Cardiac septum (tissue), 1 donor: ENCODE data around the gene GRB2. TPM values are rescaled to one million over a fixed set of nuclear protein-coding genes. Genes with fewer than 3 reads are reported as not detected.
A peak's percentile ranks its signal among the peaks of the same experiment; 100 is the strongest.
"Not testable (repeated sequence)": the region's sequence is repeated elsewhere in the genome, so short reads cannot be mapped to it uniquely, and the experiment has no call there.

Experiments used
- DNase-seq: peaks from one replicate; pipeline ENCODE4 v3.0.0-alpha.2; 2020; ENCODE audit warnings: low spot score
- intact Hi-C: fragments of 100-400 bp; cut with DNase I; formaldehyde crosslinking; loops from one replicate; pipeline ENCODE4 v1.14.0; 2022
- total RNA-seq: library from RNA; stranded (reverse); fragmentation: NEBNext Ultra II Directional; extraction: Animal tissue kit (Norgen Biotek cat#: 25700); gene quantifications from one replicate; pipeline ENCODE4 v1.2.1, GENCODE V29; 2021
- donor health status: DM: no; HTN: no; CAD: no.

GRB2 gene
- total RNA-seq, 1 donor from 2014 or later = 57.1 TPM

- DNase-seq = peak; percentile 100
- intact Hi-C loops = no loop called here
Measured at GRCh38 chr17:75393523-75394331, 11.8 kb downstream of the GRB2 start.

DNA sequence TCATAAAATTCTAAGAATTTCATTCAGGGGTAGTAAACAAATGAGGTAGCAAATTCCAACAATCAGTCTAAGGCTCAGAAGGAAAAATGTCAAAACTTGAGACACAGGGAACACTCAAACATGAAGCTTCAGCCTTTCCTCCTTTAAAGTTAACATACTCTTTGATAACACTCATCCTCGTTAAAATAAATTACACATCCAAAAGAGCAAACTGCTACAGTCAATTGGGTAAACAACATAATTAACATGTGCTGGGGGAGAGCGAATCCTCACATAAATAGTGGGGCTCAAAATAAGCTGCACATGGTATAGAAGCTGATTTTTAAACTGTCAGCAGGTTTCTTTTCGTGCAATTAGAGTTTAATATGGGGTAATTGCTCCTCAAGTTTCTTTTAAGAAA is 12.9 kb downstream of the GRB2 start:
- no peak for DNase-seq
- intact Hi-C loops = no loop called here

- no peak for DNase-seq
- intact Hi-C loops = no loop called here
Measured at GRCh38 chr17:75390982-75391381, 14.5 kb downstream of the GRB2 start.

DNA sequence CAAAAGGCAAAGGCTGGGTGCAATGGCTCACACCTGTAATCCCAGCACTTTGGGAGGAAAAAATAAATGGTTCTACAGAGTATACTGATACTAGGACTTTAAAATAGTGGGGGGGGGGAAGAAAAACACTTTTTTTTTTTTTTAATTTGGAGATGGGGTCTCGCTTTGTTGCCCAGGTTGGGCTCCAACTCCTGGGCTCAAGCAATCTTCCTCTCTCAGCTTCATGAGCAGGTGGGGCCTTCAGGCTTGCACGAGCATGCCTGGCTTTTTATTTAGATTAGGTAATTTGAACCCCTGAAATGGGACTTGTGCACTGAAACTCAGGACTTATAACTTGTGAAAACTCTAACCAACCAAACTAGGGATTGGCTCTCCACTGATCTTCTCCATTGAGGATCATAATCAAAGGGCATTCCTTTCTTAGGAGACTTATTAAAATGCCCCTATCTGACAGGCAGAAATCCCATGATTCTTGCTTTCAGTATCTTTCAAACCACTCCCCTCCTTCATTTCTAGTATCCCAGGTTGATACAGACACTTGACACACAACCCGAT is 16.9 kb downstream of the GRB2 start:
- intact Hi-C loops = no loop called here
- DNase-seq = no peak

- DNase-seq = no peak
- intact Hi-C loops = no loop called here
Measured at GRCh38 chr17:75387771-75388170, 17.7 kb downstream of the GRB2 start.

GRCh38 chr17:75386430-75386829 is 19.0 kb downstream of the GRB2 start:
- intact Hi-C loops = no loop called here
- DNase-seq = no peak

DNA sequence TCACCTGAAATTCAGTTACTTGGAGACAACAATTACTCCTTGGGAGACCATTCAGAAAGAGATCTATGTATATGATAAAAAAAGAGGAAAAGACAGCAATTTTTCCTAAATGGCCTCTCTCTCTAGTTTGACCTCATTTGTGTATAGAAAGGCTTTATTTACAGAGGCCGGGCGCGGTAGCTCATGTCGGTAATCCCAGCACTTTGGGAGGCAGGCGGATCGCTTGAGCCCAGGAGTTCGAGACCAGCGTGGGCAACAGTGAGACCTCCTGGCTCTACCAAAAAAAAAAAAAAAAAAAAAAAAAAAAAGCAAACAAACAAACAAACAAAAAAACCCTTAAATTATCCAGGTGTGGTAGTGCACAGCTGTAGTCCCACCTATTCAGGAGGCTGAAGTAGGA is 20.7 kb downstream of the GRB2 start:
- intact Hi-C loops = no loop called here
- no peak for DNase-seq

GRCh38 chr17:75383842-75384195 is 21.7 kb downstream of the GRB2 start:
- intact Hi-C loops = no loop called here
- DNase-seq = no peak

- intact Hi-C loops = no loop called here
- no peak for DNase-seq
Measured at GRCh38 chr17:75380750-75381149, 24.7 kb downstream of the GRB2 start.

- DNase-seq = no peak
- intact Hi-C loops = no loop called here
Measured at GRCh38 chr17:75380315-75380714, 25.2 kb downstream of the GRB2 start.

DNA sequence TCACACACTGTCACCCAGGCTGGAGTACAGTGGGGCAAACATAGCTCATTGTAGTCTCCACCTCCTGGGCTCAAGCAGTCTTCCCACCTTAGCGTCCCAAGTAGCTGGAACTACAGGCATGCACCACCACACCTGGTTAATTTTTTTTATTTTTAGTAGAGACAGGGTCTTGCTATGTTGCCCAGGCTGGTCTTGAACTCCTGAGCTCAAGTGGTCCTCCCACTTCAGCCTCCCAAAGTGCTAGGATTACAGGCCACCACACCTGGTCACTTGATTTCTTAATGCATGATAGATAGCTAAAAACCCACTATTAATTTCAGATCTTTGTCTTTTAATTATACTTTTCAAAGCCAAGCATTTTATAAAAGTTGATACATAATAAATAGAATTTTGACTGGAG is 26.1 kb downstream of the GRB2 start:
- intact Hi-C loops, DNase-seq: not testable (repeated sequence)

- intact Hi-C loops = no loop called here
- DNase-seq = no peak
Measured at GRCh38 chr17:75373280-75373679, 32.2 kb downstream of the GRB2 start.

DNA sequence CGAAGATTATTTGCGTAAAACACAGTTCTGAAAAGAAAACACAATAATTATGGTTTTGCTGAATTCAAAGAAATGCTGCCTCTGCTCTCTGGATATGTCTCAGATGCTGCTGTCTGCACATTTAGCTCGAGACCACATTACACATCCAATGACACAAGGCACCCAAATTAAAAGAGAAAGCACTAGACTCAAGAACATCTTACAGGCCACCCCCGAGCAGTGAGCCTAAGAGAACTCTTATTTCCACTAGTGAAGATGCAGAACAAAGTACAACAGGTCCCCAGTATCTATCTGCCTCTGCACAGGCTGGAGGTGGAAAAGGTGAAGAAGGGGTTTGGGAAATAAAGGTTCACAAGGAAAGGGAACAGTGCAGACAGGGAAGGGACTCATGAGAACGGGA is 33.5 kb downstream of the GRB2 start:
- intact Hi-C loops = no loop called here
- no peak for DNase-seq

- intact Hi-C loops = no loop called here
- DNase-seq = no peak
Measured at GRCh38 chr17:75371339-75371738, 34.1 kb downstream of the GRB2 start.

GRCh38 chr17:75370286-75370915 is 35.1 kb downstream of the GRB2 start:
- DNase-seq = no peak
- intact Hi-C loops = no loop called here

DNA sequence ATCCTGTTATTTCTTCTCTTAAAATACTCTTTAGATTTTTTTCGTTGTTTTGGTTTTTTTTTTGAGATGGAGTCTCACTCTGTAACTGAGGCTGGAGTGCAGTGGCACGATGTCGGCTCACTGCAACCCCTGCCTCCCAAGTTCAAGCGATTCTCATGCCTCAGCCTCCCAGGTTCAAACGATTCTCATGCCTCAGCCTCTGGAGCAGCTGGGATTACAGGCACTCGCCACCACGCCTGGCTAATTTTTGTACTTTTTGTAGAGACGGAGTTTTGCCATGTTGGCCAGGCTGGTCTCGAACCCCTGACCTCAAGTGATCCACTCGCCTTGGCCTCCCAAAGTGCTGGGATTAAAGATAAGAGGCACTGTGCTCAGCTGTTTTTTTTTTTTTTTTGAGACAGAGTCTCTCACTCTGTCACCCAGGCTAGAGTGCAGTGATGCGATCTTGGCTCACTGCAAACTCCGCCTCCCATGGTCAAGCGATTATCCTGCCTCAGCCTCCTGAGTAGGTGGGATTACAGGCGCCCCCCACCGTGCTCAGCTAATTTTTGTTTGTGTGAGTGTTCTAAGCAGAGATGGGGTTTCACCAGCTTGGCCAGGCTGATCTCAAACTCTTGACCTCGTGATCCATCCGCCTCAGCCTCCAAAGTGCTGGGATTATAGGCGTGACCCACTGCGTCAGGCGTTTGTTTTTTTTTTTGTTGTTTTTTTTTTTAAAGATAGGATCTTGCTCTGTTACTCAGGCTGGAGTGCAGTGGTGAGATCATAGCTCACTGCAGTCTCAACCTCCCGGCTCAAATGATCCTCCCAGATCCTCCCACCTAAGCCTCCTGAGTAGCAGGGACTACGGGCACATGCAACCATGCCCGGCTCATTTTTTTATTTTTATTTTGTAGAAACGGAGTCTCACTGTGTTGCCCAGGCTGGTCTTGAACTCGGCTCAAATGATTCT is 37.4 kb downstream of the GRB2 start:
- intact Hi-C loops, DNase-seq: not testable (repeated sequence)

DNA sequence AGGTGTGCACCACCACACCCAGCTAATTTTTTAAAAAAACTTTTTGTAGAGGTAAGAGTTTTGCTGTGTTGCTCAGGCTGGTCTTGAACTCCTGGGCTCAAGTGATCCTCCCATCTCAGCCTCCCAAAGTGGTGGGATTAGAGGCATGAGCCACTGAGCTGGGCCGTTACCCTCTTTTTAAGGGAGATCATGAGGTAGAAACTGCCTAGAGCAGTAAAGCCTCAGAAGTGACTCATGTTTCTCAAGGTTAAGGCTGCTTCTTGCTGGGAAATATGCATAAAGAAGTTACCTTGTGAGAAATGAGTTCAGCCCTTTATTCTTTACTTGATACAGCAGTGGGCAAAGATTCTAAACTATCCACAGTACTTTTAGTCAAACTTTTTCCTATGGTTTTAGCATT is 38.2 kb downstream of the GRB2 start:
- intact Hi-C loops = no loop called here
- no peak for DNase-seq

DNA sequence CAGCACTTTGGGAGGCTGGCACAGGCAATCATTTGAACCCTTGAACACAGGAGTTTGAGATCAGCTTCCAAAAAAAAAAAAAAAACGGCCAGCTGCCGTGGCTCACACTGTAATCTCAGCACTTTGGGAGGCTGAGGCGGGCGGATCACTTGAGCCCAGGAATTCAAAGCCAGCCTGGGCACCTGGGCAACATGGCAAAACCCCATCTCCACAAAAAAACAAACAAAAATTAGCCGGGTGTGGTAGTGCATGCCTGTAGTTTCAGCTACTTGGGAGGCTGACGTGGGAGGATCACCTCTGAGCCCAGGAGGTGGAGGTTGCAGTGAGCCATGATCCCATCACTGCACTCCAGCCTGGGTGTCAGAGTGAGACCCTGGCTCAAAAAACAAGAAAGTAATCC is 39.0 kb downstream of the GRB2 start:
- intact Hi-C loops = no loop called here
- DNase-seq = no peak

- no peak for DNase-seq
- intact Hi-C loops = no loop called here
Measured at GRCh38 chr17:75365931-75366275, 39.6 kb downstream of the GRB2 start.
